HEK293 (cell line): ENCODE measurements around the gene LSM10.

Experiments used
- HIC1 ChIP-seq: fragments of 450-650 bp; formaldehyde crosslinking; IDR thresholded peaks from 2 replicates; pipeline ENCODE4 v1.5.1; 2016; ENCODE audit warnings: missing biosample characterization, missing genetic modification characterization
- HOXC10 ChIP-seq: sonication (generic); formaldehyde crosslinking; IDR thresholded peaks from 2 replicates; pipeline ENCODE4 v1.8.1; 2023; ENCODE audit warnings: mild to moderate bottlenecking, missing genetic modification reagents
- INSM2 ChIP-seq: fragments of 450-650 bp; formaldehyde crosslinking; IDR thresholded peaks from 2 replicates; pipeline ENCODE4 v1.5.1; 2016; ENCODE audit warnings: missing biosample characterization, missing genetic modification characterization
- KLF16 ChIP-seq: fragments of 450-650 bp; formaldehyde crosslinking; IDR thresholded peaks from 2 replicates; pipeline ENCODE4 v1.5.1; 2017; ENCODE audit warnings: missing biosample characterization, missing genetic modification characterization
- PRDM10 ChIP-seq: fragments of 450-650 bp; formaldehyde crosslinking; IDR thresholded peaks from 2 replicates; pipeline ENCODE4 v1.5.1; 2016; ENCODE audit warnings: missing biosample characterization, missing genetic modification characterization
- ZBTB1 ChIP-seq: fragments of 450-650 bp; formaldehyde crosslinking; IDR thresholded peaks from 2 replicates; pipeline ENCODE4 v1.5.1; 2016; ENCODE audit warnings: missing biosample characterization, missing genetic modification characterization
- ZBTB17 ChIP-seq: fragments of 450-650 bp; formaldehyde crosslinking; IDR thresholded peaks from 2 replicates; pipeline ENCODE4 v1.5.1; 2016; ENCODE audit warnings: missing biosample characterization, missing genetic modification characterization
- ZBTB48 ChIP-seq: fragments of 450-650 bp; formaldehyde crosslinking; IDR thresholded peaks from 2 replicates; pipeline ENCODE4 v1.5.1; 2016; ENCODE audit warnings: missing biosample characterization, missing genetic modification characterization
- ZBTB8A ChIP-seq: fragments of 450-650 bp; formaldehyde crosslinking; IDR thresholded peaks from 2 replicates; pipeline ENCODE4 v1.5.1; 2016; ENCODE audit warnings: missing biosample characterization, missing genetic modification characterization
- ZIC2 ChIP-seq: fragments of 450-650 bp; formaldehyde crosslinking; IDR thresholded peaks from 2 replicates; pipeline ENCODE4 v1.5.1; 2016; ENCODE audit warnings: missing biosample characterization, missing genetic modification characterization
- ZNF132 ChIP-seq: fragments of 450-650 bp; formaldehyde crosslinking; IDR thresholded peaks from 2 replicates; pipeline ENCODE4 v1.5.1; 2017; ENCODE audit warnings: missing biosample characterization, missing genetic modification characterization, borderline replicate concordance
- ZNF140 ChIP-seq: fragments of 450-650 bp; formaldehyde crosslinking; IDR thresholded peaks from 2 replicates; pipeline ENCODE4 v1.5.1; 2016; ENCODE audit warnings: missing biosample characterization, missing genetic modification characterization
- ZNF239 ChIP-seq: fragments of 450-650 bp; formaldehyde crosslinking; IDR thresholded peaks from 2 replicates; pipeline ENCODE4 v1.5.1; 2016; ENCODE audit warnings: missing biosample characterization, missing genetic modification characterization
- ZNF280C ChIP-seq: fragments of 450-650 bp; formaldehyde crosslinking; IDR thresholded peaks from 2 replicates; pipeline ENCODE4 v1.5.1; 2016; ENCODE audit warnings: missing biosample characterization, missing genetic modification characterization
- ZNF341 ChIP-seq: fragments of 450-650 bp; formaldehyde crosslinking; IDR thresholded peaks from 2 replicates; pipeline ENCODE4; 2016; ENCODE audit warnings: low read depth, missing biosample characterization, missing genetic modification characterization
- ZNF510 ChIP-seq: fragments of 450-650 bp; formaldehyde crosslinking; IDR thresholded peaks from 2 replicates; pipeline ENCODE4 v1.5.1; 2018; ENCODE audit warnings: mild to moderate bottlenecking, missing genetic modification characterization, missing biosample characterization; ENCODE audit not compliant: insufficient replicate concordance
- ZNF555 ChIP-seq: fragments of 450-650 bp; formaldehyde crosslinking; conservative IDR thresholded peaks from 2 replicates; pipeline ENCODE4 v1.5.1; 2017; ENCODE audit warnings: missing biosample characterization, mild to moderate bottlenecking, missing genetic modification characterization, inconsistent platforms
- ZNF561 ChIP-seq: fragments of 450-650 bp; IDR thresholded peaks from 2 replicates; pipeline ENCODE4 v1.5.1; 2018; ENCODE audit warnings: missing biosample characterization, missing genetic modification characterization, borderline replicate concordance
- ZNF701 ChIP-seq: fragments of 450-650 bp; formaldehyde crosslinking; IDR thresholded peaks from 2 replicates; pipeline ENCODE4 v1.5.1; 2016; ENCODE audit warnings: missing biosample characterization, missing genetic modification characterization
- ZNF792 ChIP-seq: fragments of 450-650 bp; formaldehyde crosslinking; IDR thresholded peaks from 2 replicates; pipeline ENCODE4 v1.5.1; 2016; ENCODE audit warnings: missing biosample characterization, missing genetic modification characterization
- ZSCAN18 ChIP-seq: fragments of 450-650 bp; formaldehyde crosslinking; IDR thresholded peaks from 2 replicates; pipeline ENCODE4 v1.5.1; 2016; ENCODE audit warnings: missing biosample characterization, missing genetic modification characterization
- ZSCAN30 ChIP-seq: fragments of 450-650 bp; IDR thresholded peaks from 2 replicates; pipeline ENCODE4 v1.5.1; 2018; ENCODE audit warnings: missing biosample characterization, mild to moderate bottlenecking, missing genetic modification characterization, moderate library complexity
- TF ChIP-seq, protein P1 (sequence below): fragments of 450-650 bp; formaldehyde crosslinking; IDR thresholded peaks from 2 replicates; pipeline ENCODE4 v1.5.1; 2016; ENCODE audit warnings: missing biosample characterization, missing genetic modification characterization

Gene LSM10

DNA sequence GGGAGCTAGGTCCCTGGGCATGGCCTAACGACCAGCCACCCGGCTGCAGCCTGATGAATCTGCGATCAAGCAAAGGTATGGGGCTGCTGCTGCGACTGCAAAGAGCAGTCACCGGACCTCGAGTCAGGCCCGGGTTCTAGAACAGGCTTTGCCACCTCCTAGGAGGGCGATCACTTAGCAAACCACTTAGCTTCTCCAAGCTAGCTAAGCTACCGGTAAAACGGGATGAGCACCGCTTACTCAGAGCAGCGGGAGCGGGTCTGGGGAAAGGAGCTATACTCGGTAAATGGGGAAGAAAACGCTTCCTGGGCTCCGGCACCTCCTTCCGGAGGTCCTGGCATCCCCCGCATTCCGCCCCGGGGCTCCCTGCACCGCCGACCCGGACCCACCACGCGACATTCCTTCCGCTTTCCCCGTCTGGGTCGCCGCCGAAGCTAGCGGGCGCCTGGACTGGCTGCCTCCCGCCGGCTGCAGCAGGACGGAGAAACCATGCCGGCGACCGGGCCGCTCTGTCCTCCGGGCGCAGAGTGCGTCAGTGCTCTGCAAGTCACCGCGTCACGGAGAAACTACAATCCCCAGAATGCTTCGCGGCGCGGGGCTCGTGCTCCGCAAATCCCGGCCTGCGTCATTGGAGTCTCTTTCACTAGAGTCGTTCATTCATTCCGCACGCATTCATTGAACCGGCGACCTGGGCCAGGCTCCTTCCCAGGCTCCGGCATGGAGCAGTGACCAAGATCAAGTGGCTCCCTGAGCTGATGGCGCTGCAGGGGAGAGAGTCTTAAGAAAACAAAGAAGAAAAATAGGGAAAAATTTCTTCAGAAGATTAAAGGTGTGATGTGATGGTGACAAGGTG is at the start of gene LSM10 (continued):
- TF ChIP-seq, protein P1, sequence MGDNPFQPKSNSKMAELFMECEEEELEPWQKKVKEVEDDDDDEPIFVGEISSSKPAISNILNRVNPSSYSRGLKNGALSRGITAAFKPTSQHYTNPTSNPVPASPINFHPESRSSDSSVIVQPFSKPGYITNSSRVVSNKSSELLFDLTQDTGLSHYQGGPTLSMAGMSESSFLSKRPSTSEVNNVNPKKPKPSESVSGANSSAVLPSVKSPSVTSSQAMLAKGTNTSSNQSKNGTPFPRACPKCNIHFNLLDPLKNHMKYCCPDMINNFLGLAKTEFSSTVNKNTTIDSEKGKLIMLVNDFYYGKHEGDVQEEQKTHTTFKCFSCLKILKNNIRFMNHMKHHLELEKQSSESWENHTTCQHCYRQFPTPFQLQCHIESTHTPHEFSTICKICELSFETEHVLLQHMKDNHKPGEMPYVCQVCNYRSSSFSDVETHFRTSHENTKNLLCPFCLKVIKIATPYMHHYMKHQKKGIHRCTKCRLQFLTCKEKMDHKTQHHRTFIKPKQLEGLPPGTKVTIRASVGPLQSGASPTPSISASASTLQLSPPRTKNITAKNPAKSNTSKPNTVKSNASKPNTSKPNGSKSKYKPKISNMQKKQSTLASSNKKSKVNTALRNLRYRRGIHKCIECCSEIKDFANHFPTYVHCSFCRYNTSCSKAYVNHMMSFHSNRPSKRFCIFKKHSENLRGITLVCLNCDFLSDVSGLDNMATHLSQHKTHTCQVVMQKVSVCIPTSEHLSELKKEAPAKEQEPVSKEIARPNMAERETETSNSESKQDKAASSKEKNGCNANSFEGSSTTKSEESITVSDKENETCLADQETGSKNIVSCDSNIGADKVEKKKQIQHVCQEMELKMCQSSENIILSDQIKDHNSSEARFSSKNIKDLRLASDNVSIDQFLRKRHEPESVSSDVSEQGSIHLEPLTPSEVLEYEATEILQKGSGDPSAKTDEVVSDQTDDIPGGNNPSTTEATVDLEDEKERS (tag by site-specific recombination) = no peak
- TF ChIP-seq ZBTB8A (tag by site-specific recombination) = peak; percentile 60
- TF ChIP-seq ZNF561 (tag by site-specific recombination) = peak; percentile 77; the same call in 1 of the 2 replicates
- TF ChIP-seq ZBTB17 (tag by site-specific recombination) = peak; percentile 97
- no peak for TF ChIP-seq ZNF132 (tag by site-specific recombination)
- no peak for TF ChIP-seq ZBTB1 (tag by site-specific recombination)
- TF ChIP-seq ZNF555 (tag by site-specific recombination) = no peak
- TF ChIP-seq ZSCAN30 (tag by site-specific recombination) = peak; percentile 80
- TF ChIP-seq ZNF510 = no peak
- TF ChIP-seq ZNF140 (tag by site-specific recombination) = no peak
- TF ChIP-seq ZNF341 = peak; percentile 70
- no peak for TF ChIP-seq ZIC2 (tag by site-specific recombination)
- no peak for TF ChIP-seq ZSCAN18 (tag by site-specific recombination)
- no peak for TF ChIP-seq INSM2 (tag by site-specific recombination)
- no peak for TF ChIP-seq ZNF280C (tag by site-specific recombination)
- no peak for TF ChIP-seq ZNF701
- TF ChIP-seq KLF16 (tag by site-specific recombination) = 0 out of 2 replicates have a peak, but pooled peaks have one; percentile 69
- no peak for TF ChIP-seq ZNF792 (tag by site-specific recombination)
- peak; percentile 56 for TF ChIP-seq PRDM10 (tag by site-specific recombination)
- TF ChIP-seq HOXC10 (CRISPR knock-in tag) = no peak
- TF ChIP-seq HIC1 = peak; percentile 37; the same call in 1 of the 2 replicates
- TF ChIP-seq ZBTB48 (tag by site-specific recombination) = peak; percentile 69; the same call in 1 of the 2 replicates
- TF ChIP-seq ZNF239 (tag by site-specific recombination) = no peak
